Activated naive CD8-positive, alpha-beta T cell (primary cell): ENCODE results near the gene CKB.

Experiments
- H3K27ac Mint-ChIP-seq: one replicate; pipeline ENCODE4 v1.8.0; 2021; ENCODE audit warnings: mixed read lengths
- H3K27me3 Mint-ChIP-seq: one replicate; pipeline ENCODE4 v1.8.0; 2021; ENCODE audit warnings: mixed read lengths
- H3K36me3 Mint-ChIP-seq: one replicate; pipeline ENCODE4 v1.8.0; 2021; ENCODE audit warnings: mixed read lengths
- H3K4me1 Mint-ChIP-seq: one replicate; pipeline ENCODE4 v1.8.0; 2021; ENCODE audit warnings: low read depth, mixed read lengths
- H3K4me3 Mint-ChIP-seq: one replicate; pipeline ENCODE4 v1.8.0; 2021; ENCODE audit warnings: mild to moderate bottlenecking, mixed read lengths
- H3K9me3 Mint-ChIP-seq: one replicate; pipeline ENCODE4 v1.8.0; 2021; ENCODE audit warnings: low read depth, mixed read lengths

CKB gene

DNA sequence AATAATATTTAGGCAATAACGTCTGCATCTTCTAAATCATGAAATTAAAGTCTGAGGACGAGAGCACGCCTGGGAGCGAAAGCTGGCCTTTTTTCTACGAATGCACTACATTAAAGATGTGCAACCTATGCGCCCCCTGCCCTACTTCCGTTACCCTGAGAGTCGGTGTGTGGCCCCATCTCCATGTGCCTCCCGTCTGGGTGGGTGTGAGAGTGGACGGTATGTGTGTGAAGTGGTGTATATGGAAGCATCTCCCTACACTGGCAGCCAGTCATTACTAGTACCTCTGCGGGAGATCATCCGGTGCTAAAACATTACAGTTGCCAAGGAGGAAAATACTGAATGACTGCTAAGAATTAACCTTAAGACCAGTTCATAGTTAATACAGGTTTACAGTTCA lies 19.3 kb downstream of the CKB start:
- Mint-ChIP-seq H3K9me3 (no peaks in the 10 kb centered on the region), H3K36me3 (peaks cover 5% of the 10 kb centered on the region), H3K27me3 (no peaks in the 10 kb centered on the region), H3K4me1 (peaks cover 11% of the 10 kb centered on the region), H3K27ac (peak overlapping the region; percentile 58), H3K4me3 (no peak overlapping the region)

DNA sequence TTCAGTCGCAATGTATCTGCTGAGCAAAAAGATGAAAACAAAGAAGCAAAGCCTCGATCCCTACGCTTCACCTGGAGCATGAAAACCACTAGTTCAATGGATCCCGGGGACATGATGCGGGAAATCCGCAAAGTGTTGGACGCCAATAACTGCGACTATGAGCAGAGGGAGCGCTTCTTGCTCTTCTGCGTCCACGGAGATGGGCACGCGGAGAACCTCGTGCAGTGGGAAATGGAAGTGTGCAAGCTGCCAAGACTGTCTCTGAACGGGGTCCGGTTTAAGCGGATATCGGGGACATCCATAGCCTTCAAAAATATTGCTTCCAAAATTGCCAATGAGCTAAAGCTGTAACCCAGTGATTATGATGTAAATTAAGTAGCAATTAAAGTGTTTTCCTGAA lies 19.8 kb downstream of the CKB start:
- H3K4me1 Mint-ChIP-seq, result peaks cover 11% of the 10 kb centered on the region
- H3K4me3 Mint-ChIP-seq, result no peak overlapping the region
- H3K9me3 Mint-ChIP-seq, result no peaks in the 10 kb centered on the region
- no peaks in the 10 kb centered on the region for H3K27me3 Mint-ChIP-seq
- peaks cover 5% of the 10 kb centered on the region for H3K36me3 Mint-ChIP-seq
- no peak overlapping the region for H3K27ac Mint-ChIP-seq

- Mint-ChIP-seq H3K36me3 (peaks cover 5% of the 10 kb centered on the region), H3K27ac (peak overlapping the region; percentile 43), H3K27me3 (no peaks in the 10 kb centered on the region), H3K4me3 (no peak overlapping the region), H3K9me3 (no peaks in the 10 kb centered on the region), H3K4me1 (peaks cover 11% of the 10 kb centered on the region)
Measured at GRCh38 chr14:103501921-103502669, 20.5 kb downstream of the CKB start.

DNA sequence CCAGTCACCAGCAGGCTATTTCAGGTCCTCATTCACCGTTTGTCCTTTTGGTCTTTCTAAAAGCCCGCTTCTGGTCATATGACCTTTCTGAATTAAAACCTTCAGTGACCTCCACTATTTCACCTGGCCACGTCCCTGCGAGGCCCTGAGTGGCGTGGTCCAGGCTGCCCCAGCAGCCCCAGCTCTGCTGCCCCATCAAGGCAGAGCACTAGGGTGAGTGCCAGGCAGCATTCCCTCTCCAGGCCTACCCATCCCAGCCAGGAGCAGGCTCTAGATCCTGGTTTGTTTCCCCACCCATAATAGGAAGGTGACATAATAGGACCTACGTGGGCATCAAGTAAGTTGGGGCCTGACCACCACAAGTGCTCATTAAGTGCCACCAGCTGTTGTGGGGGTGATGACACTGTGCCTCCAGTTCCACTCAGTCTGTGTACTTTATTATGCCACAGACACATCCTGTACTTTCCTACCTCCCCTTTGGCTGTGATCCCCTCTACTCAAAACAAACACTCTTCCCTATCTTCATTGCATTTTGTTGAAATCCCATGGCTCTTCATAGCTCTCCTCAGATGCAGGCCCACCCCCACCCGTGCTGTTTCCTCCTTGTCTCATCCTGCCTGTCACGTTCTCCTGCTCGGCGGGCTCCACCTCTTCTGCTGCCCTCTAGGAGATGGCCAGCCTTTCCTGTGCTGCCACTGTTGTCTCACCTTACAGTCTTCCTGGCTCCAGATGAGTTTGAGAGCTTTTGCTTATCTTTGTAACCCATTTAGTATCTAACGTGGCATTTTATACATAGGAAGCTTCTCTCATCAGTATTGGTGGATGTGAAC lies 21.4 kb downstream of the CKB start:
- H3K27me3 Mint-ChIP-seq, result no peaks in the 10 kb centered on the region
- no peaks in the 10 kb centered on the region for H3K9me3 Mint-ChIP-seq
- H3K36me3 Mint-ChIP-seq, result peaks cover 5% of the 10 kb centered on the region
- no peak overlapping the region for H3K27ac Mint-ChIP-seq
- H3K4me3 Mint-ChIP-seq, result no peak overlapping the region
- peaks cover 11% of the 10 kb centered on the region for H3K4me1 Mint-ChIP-seq

GRCh38 chr14:103500148-103500990 lies 22.3 kb downstream of the CKB start:
- Mint-ChIP-seq H3K36me3 (peaks cover 4% of the 10 kb centered on the region), H3K27me3 (no peaks in the 10 kb centered on the region), H3K9me3 (no peaks in the 10 kb centered on the region), H3K4me3 (no peak overlapping the region), H3K4me1 (peaks cover 11% of the 10 kb centered on the region), H3K27ac (peak overlapping the region; percentile 19)

DNA sequence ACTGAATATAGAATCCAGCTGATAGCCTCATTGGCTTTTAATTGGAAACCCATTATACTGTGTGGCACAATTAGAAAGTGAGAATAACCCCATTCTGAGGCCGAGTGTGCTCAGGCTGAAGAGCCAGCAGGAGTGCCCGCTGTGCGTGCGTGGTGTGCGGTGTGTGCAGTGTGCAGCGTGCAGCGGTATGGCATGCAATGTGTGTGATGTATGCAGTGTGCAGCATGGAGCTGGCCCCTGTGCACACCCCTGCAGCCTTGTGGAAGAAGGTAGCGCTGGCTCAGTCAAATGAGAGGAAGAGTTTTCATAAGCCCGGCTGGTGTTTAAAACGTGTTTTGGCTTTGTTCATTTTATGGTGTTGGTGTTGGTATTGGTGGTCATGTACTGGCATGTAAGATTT lies 22.9 kb downstream of the CKB start:
- H3K4me1 Mint-ChIP-seq, result peaks cover 11% of the 10 kb centered on the region
- no peaks in the 10 kb centered on the region for H3K27me3 Mint-ChIP-seq
- H3K4me3 Mint-ChIP-seq, result no peak overlapping the region
- peak overlapping the region; percentile 19 for H3K27ac Mint-ChIP-seq
- H3K36me3 Mint-ChIP-seq, result peaks cover 3% of the 10 kb centered on the region
- no peaks in the 10 kb centered on the region for H3K9me3 Mint-ChIP-seq

DNA sequence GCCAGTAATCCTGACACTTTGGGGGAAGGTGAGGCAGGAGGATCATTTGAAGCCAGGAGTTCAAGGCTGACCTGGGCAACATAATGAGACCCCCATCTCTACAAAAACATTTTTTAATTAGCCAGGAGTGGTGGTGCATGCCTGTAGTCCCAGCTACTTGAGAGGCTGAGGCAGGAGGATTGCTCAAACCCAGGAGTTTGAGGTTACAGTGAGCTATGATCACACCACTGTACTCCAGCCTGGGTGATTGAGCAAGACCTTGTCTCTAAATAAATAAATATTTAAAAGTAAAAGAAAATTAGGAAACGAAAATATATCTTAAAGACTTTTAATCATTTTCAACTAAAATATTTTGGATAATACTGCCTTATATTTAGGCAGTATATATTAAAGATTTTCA lies 25.9 kb downstream of the CKB start:
- peaks cover 9% of the 10 kb centered on the region for H3K4me1 Mint-ChIP-seq
- peaks cover 5% of the 10 kb centered on the region for H3K36me3 Mint-ChIP-seq
- H3K27me3 Mint-ChIP-seq, result no peaks in the 10 kb centered on the region
- no peak overlapping the region for H3K4me3 Mint-ChIP-seq
- no peak overlapping the region for H3K27ac Mint-ChIP-seq
- H3K9me3 Mint-ChIP-seq, result no peaks in the 10 kb centered on the region

GRCh38 chr14:103495854-103496253 lies 26.8 kb downstream of the CKB start:
- H3K4me1 Mint-ChIP-seq, result peaks cover 9% of the 10 kb centered on the region
- H3K27me3 Mint-ChIP-seq, result no peaks in the 10 kb centered on the region
- H3K4me3 Mint-ChIP-seq, result no peak overlapping the region
- peaks cover 2% of the 10 kb centered on the region for H3K36me3 Mint-ChIP-seq
- H3K27ac Mint-ChIP-seq, result no peak overlapping the region
- no peaks in the 10 kb centered on the region for H3K9me3 Mint-ChIP-seq

GRCh38 chr14:103492156-103492925 lies 30.3 kb downstream of the CKB start:
- peaks cover 3% of the 10 kb centered on the region for H3K36me3 Mint-ChIP-seq

DNA sequence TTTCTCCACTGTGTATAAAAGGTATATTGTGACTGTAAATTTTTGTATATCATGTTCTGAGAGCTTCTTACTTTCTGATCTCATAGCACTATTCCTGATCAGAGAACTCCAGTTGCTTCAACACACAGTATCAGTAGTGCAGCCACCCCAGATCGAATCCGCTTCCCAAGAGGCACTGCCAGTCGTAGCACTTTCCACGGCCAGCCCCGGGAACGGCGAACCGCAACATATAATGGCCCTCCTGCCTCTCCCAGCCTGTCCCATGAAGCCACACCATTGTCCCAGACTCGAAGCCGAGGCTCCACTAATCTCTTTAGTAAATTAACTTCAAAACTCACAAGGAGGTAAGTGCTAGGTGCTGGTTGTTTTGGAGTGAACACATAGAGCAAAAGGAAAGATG lies 30.9 kb downstream of the CKB start:
- Mint-ChIP-seq H3K27me3 (no peaks in the 10 kb centered on the region), H3K9me3 (no peaks in the 10 kb centered on the region), H3K27ac (peak overlapping the region; percentile 17), H3K4me3 (no peak overlapping the region), H3K4me1 (no peaks in the 10 kb centered on the region), H3K36me3 (peaks cover 4% of the 10 kb centered on the region)

More at GRCh38 chr14:103492156-103492925, 30.3 kb downstream of the CKB start:
- no peaks in the 10 kb centered on the region for H3K4me1 Mint-ChIP-seq
- no peak overlapping the region for H3K4me3 Mint-ChIP-seq
- H3K27me3 Mint-ChIP-seq, result no peaks in the 10 kb centered on the region
- H3K27ac Mint-ChIP-seq, result no peak overlapping the region
- H3K9me3 Mint-ChIP-seq, result no peaks in the 10 kb centered on the region

DNA sequence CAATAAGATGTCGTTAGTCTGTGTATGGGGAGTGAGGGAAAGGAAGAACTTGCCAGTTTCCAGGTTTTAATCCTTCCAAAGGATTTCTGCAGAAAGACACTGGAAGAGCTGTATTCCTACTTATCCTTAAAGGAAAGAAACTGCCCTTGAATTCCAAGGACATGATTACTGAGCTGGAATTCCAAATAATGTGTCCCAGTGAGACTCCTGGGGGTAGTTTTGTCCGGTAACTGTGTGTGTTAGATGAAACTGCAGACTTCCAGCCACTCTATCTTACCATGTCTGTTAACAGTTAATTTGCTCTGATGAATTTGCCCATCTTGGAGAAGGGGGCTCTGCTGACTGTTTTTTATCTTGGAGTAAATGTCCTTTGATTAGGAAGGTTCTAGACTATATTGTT lies 33.0 kb downstream of the CKB start:
- peaks cover 4% of the 10 kb centered on the region for H3K36me3 Mint-ChIP-seq
- no peaks in the 10 kb centered on the region for H3K4me1 Mint-ChIP-seq
- H3K27ac Mint-ChIP-seq, result peak overlapping the region; percentile 51
- H3K27me3 Mint-ChIP-seq, result no peaks in the 10 kb centered on the region
- H3K9me3 Mint-ChIP-seq, result no peaks in the 10 kb centered on the region
- H3K4me3 Mint-ChIP-seq, result no peak overlapping the region

DNA sequence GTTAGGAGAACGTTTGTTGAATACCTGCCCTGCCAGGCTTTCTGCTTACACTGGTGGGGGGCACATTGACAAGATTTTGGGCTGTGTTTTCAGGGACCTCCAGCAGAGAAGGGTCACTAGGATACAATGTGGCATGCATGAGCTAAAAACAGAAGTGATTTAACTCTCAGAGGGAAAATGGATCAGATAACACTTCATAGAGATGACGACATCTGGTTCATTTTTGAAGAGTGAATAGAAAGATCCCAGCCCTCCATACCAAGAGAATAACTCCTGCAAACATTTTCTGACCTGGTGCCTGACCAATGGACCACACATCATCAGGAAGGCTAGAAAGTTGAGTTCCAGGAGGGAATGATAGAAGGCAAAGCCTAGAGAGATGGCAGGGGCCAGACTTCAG lies 33.7 kb downstream of the CKB start:
- peaks cover 4% of the 10 kb centered on the region for H3K36me3 Mint-ChIP-seq
- H3K27me3 Mint-ChIP-seq, result no peaks in the 10 kb centered on the region
- no peak overlapping the region for H3K4me3 Mint-ChIP-seq
- H3K27ac Mint-ChIP-seq, result peak overlapping the region; percentile 51
- no peaks in the 10 kb centered on the region for H3K4me1 Mint-ChIP-seq
- H3K9me3 Mint-ChIP-seq, result no peaks in the 10 kb centered on the region

GRCh38 chr14:103488071-103488470 lies 34.6 kb downstream of the CKB start:
- no peaks in the 10 kb centered on the region for H3K27me3 Mint-ChIP-seq
- no peak overlapping the region for H3K27ac Mint-ChIP-seq
- no peaks in the 10 kb centered on the region for H3K4me1 Mint-ChIP-seq
- peaks cover 4% of the 10 kb centered on the region for H3K36me3 Mint-ChIP-seq
- H3K4me3 Mint-ChIP-seq, result no peak overlapping the region
- no peaks in the 10 kb centered on the region for H3K9me3 Mint-ChIP-seq

DNA sequence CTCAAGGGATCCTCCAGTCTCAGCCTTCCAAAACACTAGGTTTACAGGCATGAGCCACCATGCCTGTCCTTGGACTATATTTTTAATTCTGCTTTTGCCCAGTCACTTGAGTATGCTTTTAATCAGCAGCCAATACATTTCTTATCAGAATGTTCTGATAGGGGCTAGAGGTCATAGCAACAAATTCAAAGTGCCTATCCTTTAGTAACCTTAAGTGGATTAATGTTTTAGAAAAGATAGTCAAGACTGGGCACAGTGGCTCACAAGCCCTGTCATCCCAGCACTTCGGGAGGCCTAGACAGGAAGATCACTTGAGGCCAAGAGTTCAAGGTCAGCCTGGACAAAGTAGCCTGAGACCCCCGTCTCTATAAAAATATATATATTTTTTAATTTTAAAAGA lies 37.1 kb downstream of the CKB start:
- H3K27ac Mint-ChIP-seq, result no peak overlapping the region
- peaks cover 12% of the 10 kb centered on the region for H3K36me3 Mint-ChIP-seq
- H3K4me3 Mint-ChIP-seq, result no peak overlapping the region
- no peaks in the 10 kb centered on the region for H3K27me3 Mint-ChIP-seq
- H3K4me1 Mint-ChIP-seq, result peaks cover 9% of the 10 kb centered on the region
- no peaks in the 10 kb centered on the region for H3K9me3 Mint-ChIP-seq
